ENCODE results near the gene PTPN1. TPM values are rescaled to one million over a fixed set of nuclear protein-coding genes. Genes with fewer than 3 reads are reported as not detected.

PTPN1 gene
- total RNA-seq, 2 experiments from 2014 or later, result 82.3 to 82.8 TPM

- POLR2A ChIA-PET, result interaction anchor here (0.9 to 1.5 kb wide), 4 partner anchors 29 to 379 kb away, joined by 3 to 5 read pairs (median 4); partner anchors contain the start of gene PTPN1
- no peaks in the 10 kb centered on the region for H3K27me3 Mint-ChIP-seq
- H3K27me3 ChIP-seq (ENCODE audit: control insufficient read depth in 1 of 2, insufficient read depth in 2 of 2, low read length in 2 of 2), result no peaks in the 10 kb centered on the region
- DNase-seq (no peak), ATAC-seq (ENCODE audit: poor library complexity) (no peak)
- H3K9me3 Mint-ChIP-seq, result no peaks in the 10 kb centered on the region
- H3K36me3 ChIP-seq (ENCODE audit: insufficient read depth, low read length), result peaks cover 12% of the 10 kb centered on the region
- no peaks in the 10 kb centered on the region for H3K9me3 ChIP-seq (ENCODE audit: control insufficient read depth in 1 of 2, insufficient read depth in 1 of 2, low read length in 2 of 2)
- CTCF ChIA-PET, result interaction anchor here (0.8 kb wide), 1 partner anchor 70 kb away, joined by 3 read pairs; no protein-coding TSS in a partner anchor
- no peak overlapping the region for H3K27ac ChIP-seq (ENCODE audit: low read depth in 1 of 2, low read length in 2 of 2)
- H3K4me1 ChIP-seq (ENCODE audit: insufficient read depth, low read length), result peaks cover 56% of the 10 kb centered on the region
- no peak overlapping the region for H3K4me3 Mint-ChIP-seq
- peak overlapping the region; percentile 39 for H3K27ac Mint-ChIP-seq
- H3K36me3 Mint-ChIP-seq (ENCODE audit: low read depth), result peaks cover 44% of the 10 kb centered on the region
- no peak overlapping the region for H3K4me3 ChIP-seq (ENCODE audit: low read length)
- TF ChIP-seq, protein P1, sequence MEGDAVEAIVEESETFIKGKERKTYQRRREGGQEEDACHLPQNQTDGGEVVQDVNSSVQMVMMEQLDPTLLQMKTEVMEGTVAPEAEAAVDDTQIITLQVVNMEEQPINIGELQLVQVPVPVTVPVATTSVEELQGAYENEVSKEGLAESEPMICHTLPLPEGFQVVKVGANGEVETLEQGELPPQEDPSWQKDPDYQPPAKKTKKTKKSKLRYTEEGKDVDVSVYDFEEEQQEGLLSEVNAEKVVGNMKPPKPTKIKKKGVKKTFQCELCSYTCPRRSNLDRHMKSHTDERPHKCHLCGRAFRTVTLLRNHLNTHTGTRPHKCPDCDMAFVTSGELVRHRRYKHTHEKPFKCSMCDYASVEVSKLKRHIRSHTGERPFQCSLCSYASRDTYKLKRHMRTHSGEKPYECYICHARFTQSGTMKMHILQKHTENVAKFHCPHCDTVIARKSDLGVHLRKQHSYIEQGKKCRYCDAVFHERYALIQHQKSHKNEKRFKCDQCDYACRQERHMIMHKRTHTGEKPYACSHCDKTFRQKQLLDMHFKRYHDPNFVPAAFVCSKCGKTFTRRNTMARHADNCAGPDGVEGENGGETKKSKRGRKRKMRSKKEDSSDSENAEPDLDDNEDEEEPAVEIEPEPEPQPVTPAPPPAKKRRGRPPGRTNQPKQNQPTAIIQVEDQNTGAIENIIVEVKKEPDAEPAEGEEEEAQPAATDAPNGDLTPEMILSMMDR (IDR thresholded peaks at IDR 0.05), result no peak
- peaks cover 72% of the 10 kb centered on the region for H3K4me1 Mint-ChIP-seq (ENCODE audit: low read depth)
- intact Hi-C loops (cut with DNase I, micrococcal nuclease), result no loop called here
These were observed 38.2 kb downstream of the PTPN1 start for GRCh38 chr20:50548396-50548795.

DNA sequence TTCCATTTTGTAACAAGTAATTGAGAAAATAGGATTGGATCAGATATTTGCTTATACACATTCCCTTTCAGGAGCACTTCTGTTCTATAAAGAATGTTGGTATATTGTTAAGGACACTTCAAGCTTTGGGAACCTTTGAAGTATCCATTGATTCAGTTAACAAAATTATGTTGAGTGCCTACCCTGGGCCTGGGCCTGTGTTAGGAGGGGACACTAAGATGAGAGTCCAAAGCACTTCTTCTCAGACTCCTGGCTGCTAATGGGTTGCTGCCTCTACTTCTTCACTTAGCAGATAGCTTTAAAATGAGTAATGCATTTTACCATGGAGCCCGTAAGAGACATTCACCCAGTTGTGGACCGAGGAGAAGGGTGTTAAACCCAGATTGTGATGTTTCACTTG is 40.3 kb downstream of the PTPN1 start:
- POLR2A ChIA-PET, result interaction anchor here (0.6 to 1.5 kb wide), 3 partner anchors 8 to 40 kb away, joined by 3 to 5 read pairs (median 3); partner anchors contain the start of gene PTPN1
- TF ChIP-seq, protein P1 (IDR thresholded peaks at IDR 0.05), result no peak
- Mint-ChIP-seq H3K4me3 (no peak overlapping the region), H3K36me3 (ENCODE audit: low read depth) (peaks cover 42% of the 10 kb centered on the region), H3K4me1 (ENCODE audit: low read depth) (peaks cover 58% of the 10 kb centered on the region), H3K9me3 (no peaks in the 10 kb centered on the region), H3K27ac (no peak overlapping the region), H3K27me3 (no peaks in the 10 kb centered on the region)
- no peak for ATAC-seq (ENCODE audit: poor library complexity)
- intact Hi-C loops (cut with DNase I, micrococcal nuclease), result loop anchor here in 1 of 2 experiments (5.0 kb wide), 1 partner anchor 38 kb away; the partner anchor contains the start of gene PTPN1
- CTCF ChIA-PET, result no interaction called here
- peaks cover 46% of the 10 kb centered on the region for H3K4me1 ChIP-seq (ENCODE audit: insufficient read depth, low read length)
- H3K4me3 ChIP-seq (ENCODE audit: low read length), result no peak overlapping the region
- H3K9me3 ChIP-seq (ENCODE audit: control insufficient read depth in 1 of 2, insufficient read depth in 1 of 2, low read length in 2 of 2), result no peaks in the 10 kb centered on the region
- no peak for DNase-seq
- no peak overlapping the region for H3K27ac ChIP-seq (ENCODE audit: low read depth in 1 of 2, low read length in 2 of 2)
- H3K27me3 ChIP-seq (ENCODE audit: control insufficient read depth in 1 of 2, insufficient read depth in 2 of 2, low read length in 2 of 2), result no peaks in the 10 kb centered on the region
- peaks cover 10% of the 10 kb centered on the region for H3K36me3 ChIP-seq (ENCODE audit: insufficient read depth, low read length)

DNA sequence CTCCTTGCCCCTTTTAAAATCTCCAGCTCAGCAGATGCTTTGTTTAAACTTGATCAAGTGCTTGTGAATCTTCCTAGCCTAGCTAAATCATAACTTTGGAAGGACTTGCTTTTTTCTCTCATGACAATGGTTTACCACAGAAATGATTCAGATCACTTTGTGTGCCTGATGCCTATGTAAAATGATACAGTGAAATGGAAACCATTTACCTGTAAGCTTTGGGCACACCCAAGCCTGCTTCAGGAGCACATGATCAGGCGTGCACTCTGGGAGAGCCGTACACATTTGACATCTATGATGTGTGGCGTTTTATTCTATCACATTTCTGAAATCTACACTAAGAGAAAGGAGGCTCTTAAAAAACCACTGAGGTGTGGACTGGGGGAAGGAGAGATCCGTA is 41.1 kb downstream of the PTPN1 start:
- DNase-seq (peak in 1 of 14 experiments; percentile 39), ATAC-seq (ENCODE audit: poor library complexity) (peak; percentile 75)
- Histone ChIP-seq H3K36me3 (ENCODE audit: insufficient read depth, low read length) (peaks cover 10% of the 10 kb centered on the region), H3K9me3 (ENCODE audit: control insufficient read depth in 1 of 2, insufficient read depth in 1 of 2, low read length in 2 of 2) (no peaks in the 10 kb centered on the region), H3K27ac (ENCODE audit: low read depth in 1 of 2, low read length in 2 of 2) (no peak overlapping the region), H3K4me3 (ENCODE audit: low read length) (no peak overlapping the region), H3K4me1 (ENCODE audit: insufficient read depth, low read length) (peaks cover 38% of the 10 kb centered on the region), H3K27me3 (ENCODE audit: control insufficient read depth in 1 of 2, insufficient read depth in 2 of 2, low read length in 2 of 2) (no peaks in the 10 kb centered on the region)
- ChIA-PET CTCF (interaction anchor here (1.1 kb wide), 1 partner anchor 37 kb away, joined by 3 read pairs; no protein-coding TSS in a partner anchor), POLR2A (interaction anchor here (0.6 to 1.5 kb wide), 3 partner anchors 9 to 41 kb away, joined by 3 to 5 read pairs (median 3); partner anchors contain the start of gene PTPN1)
- intact Hi-C loops (cut with DNase I, micrococcal nuclease), result loop anchor here in 1 of 2 experiments (5.0 kb wide), 1 partner anchor 39 kb away; the partner anchor contains the start of gene PTPN1
- Mint-ChIP-seq H3K4me1 (ENCODE audit: low read depth) (peaks cover 51% of the 10 kb centered on the region), H3K27ac (peak overlapping the region; percentile 43), H3K4me3 (peak overlapping the region; percentile 18), H3K27me3 (no peaks in the 10 kb centered on the region), H3K9me3 (no peaks in the 10 kb centered on the region), H3K36me3 (ENCODE audit: low read depth) (peaks cover 42% of the 10 kb centered on the region)
- TF ChIP-seq, protein P1 (IDR thresholded peaks at IDR 0.05), result no peak

All from CD4-positive, alpha-beta T cell (primary cell).